Gastroesophageal sphincter (tissue), 3 donors: Measurements from ENCODE around the gene TGM3.

Experiments used
- EP300 ChIP-seq: sonication (generic); formaldehyde crosslinking; IDR thresholded peaks from one replicate; pipeline ENCODE4 v1.6.1; 2017; ENCODE audit warnings: antibody characterized with exemption, mild to moderate bottlenecking
- POLR2A ChIP-seq, 2 donors: fragments of 450-650 bp; IDR thresholded peaks; one replicate each; pipeline ENCODE4 v1.6.1; 2017; ENCODE audit warnings: antibody characterized with exemption in 2 of 2, mild to moderate bottlenecking in 2 of 2, moderate library complexity in 1 of 2
- POLR2AphosphoS5 ChIP-seq: sonication (generic); formaldehyde crosslinking; IDR thresholded peaks from one replicate; pipeline ENCODE4 v1.6.1; 2017; ENCODE audit warnings: antibody characterized with exemption
- TF ChIP-seq, protein P1 (sequence below), 4 experiments: fragments of 200-600 bp in 2 of 4; fragments of 450-650 bp in 2 of 4; sonication (generic) in 1 of 4; IDR thresholded peaks; one replicate each; pipeline ENCODE4 v1.5.1; 2017 to 2019; ENCODE audit warnings: antibody characterized with exemption in 4 of 4, mild to moderate bottlenecking in 2 of 4, moderate library complexity in 2 of 4

DNA sequence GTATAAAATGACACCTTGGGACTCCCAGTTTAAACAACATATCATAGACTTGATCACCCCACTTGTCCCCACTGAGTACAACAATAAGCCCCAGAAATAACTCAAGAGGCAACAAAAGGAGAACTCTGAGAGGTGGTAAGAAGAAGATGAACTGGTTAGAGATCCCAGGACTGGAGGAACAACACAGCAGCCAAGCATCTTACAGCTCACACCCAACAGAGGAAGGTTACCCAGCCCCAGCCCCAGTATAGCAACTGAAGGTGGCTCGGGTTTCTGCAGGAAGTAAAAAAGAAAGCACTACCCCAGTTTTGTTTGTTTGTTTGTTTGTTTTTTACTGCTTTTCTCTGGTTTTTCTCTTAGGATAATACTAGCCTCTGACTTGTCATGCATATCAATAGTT, 67.8 kb downstream of the TGM3 start:
- TF ChIP-seq EP300 (no peak), POLR2A (IDR thresholded peaks at IDR 0.05) (no peak), POLR2AphosphoS5 (no peak)
- TF ChIP-seq, protein P1, sequence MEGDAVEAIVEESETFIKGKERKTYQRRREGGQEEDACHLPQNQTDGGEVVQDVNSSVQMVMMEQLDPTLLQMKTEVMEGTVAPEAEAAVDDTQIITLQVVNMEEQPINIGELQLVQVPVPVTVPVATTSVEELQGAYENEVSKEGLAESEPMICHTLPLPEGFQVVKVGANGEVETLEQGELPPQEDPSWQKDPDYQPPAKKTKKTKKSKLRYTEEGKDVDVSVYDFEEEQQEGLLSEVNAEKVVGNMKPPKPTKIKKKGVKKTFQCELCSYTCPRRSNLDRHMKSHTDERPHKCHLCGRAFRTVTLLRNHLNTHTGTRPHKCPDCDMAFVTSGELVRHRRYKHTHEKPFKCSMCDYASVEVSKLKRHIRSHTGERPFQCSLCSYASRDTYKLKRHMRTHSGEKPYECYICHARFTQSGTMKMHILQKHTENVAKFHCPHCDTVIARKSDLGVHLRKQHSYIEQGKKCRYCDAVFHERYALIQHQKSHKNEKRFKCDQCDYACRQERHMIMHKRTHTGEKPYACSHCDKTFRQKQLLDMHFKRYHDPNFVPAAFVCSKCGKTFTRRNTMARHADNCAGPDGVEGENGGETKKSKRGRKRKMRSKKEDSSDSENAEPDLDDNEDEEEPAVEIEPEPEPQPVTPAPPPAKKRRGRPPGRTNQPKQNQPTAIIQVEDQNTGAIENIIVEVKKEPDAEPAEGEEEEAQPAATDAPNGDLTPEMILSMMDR (IDR thresholded peaks at IDR 0.05), result no peak
